CD14-positive monocyte (primary cell): ENCODE results near the gene GSX2. TPM values are rescaled to one million over a fixed set of nuclear protein-coding genes. Genes with fewer than 3 reads are reported as not detected.
"Not testable (repeated sequence)": the region's sequence is repeated elsewhere in the genome, so short reads cannot be mapped to it uniquely, and the experiment has no call there.

Experiments used
- DNase-seq, 3 donors: peaks; one replicate each; pipeline ENCODE4 v3.0.0-alpha.2; 2011 to 2022
- H2AFZ ChIP-seq: 2 replicates; pipeline ENCODE4 v1.6.0; 2012; ENCODE audit warnings: mild to moderate bottlenecking, low read depth, low read length, inconsistent platforms; ENCODE audit not compliant: insufficient read depth, poor library complexity, severe bottlenecking
- H3K27ac ChIP-seq, 2 donors: 1 replicate in 1 of 2; 2 replicates in 1 of 2; pipeline ENCODE4 v1.5.1; 2012 to 2013; ENCODE audit warnings: low read length in 2 of 2, control low read depth in 1 of 2, inconsistent platforms in 1 of 2, low read depth in 1 of 2, mild to moderate bottlenecking in 1 of 2
- H3K27me3 ChIP-seq, 2 donors: one replicate each; pipeline versions ENCODE4 v1.6.0 to v1.6.1; 2011 to 2013; ENCODE audit warnings: low read length in 2 of 2; ENCODE audit not compliant: control insufficient read depth in 2 of 2, insufficient read depth in 2 of 2
- H3K36me3 ChIP-seq, 2 donors: replicated peaks in 1 of 2; 1 replicate in 1 of 2; 2 replicates in 1 of 2; pipeline versions ENCODE4 v1.5.1 to v1.6.1; 2012 to 2013; ENCODE audit warnings: low read length in 2 of 2, control low read depth in 1 of 2, inconsistent platforms in 1 of 2, mild to moderate bottlenecking in 1 of 2; ENCODE audit not compliant: insufficient read depth in 2 of 2, control insufficient read depth in 1 of 2
- H3K4me1 ChIP-seq, 2 donors: 1 replicate in 1 of 2; 2 replicates in 1 of 2; pipeline versions ENCODE4 v1.5.1 to v1.6.1; 2012 to 2013; ENCODE audit warnings: low read length in 2 of 2, control low read depth in 1 of 2, inconsistent platforms in 1 of 2, mild to moderate bottlenecking in 1 of 2, moderate library complexity in 1 of 2; ENCODE audit not compliant: insufficient read depth in 2 of 2, control insufficient read depth in 1 of 2
- H3K4me2 ChIP-seq: replicated peaks from 2 replicates; pipeline ENCODE3; 2012; ENCODE audit warnings: low read length, moderate library complexity, mild to moderate bottlenecking; ENCODE audit not compliant: poor library complexity, severe bottlenecking; ENCODE audit errors: extremely low read depth
- H3K4me3 ChIP-seq, 3 experiments: fragments of 200-600 bp in 1 of 3; sonication (generic) in 1 of 3; replicated peaks in 1 of 3; 1 replicate in 2 of 3; 2 replicates in 1 of 3; pipeline ENCODE4 v1.5.1; 2011 to 2013; ENCODE audit warnings: low read length in 3 of 3, mild to moderate bottlenecking in 3 of 3, control low read depth in 2 of 3, low read depth in 2 of 3, inconsistent platforms in 1 of 3, moderate library complexity in 1 of 3
- H3K79me2 ChIP-seq: 2 replicates; pipeline ENCODE4 v1.6.0; 2012; ENCODE audit warnings: mild to moderate bottlenecking, control low read depth, inconsistent platforms, low read length, moderate library complexity; ENCODE audit not compliant: insufficient read depth
- H3K9ac ChIP-seq: 2 replicates; pipeline ENCODE4 v1.6.0; 2017; ENCODE audit warnings: low read length, mild to moderate bottlenecking; ENCODE audit not compliant: insufficient read depth, poor library complexity, severe bottlenecking
- H3K9me3 ChIP-seq, 2 donors: replicated peaks in 1 of 2; 1 replicate in 1 of 2; 2 replicates in 1 of 2; pipeline versions ENCODE4 v1.5.1 to v1.6.1; 2012 to 2013; ENCODE audit warnings: low read length in 2 of 2, control low read depth in 1 of 2; ENCODE audit not compliant: control insufficient read depth in 1 of 2, insufficient read depth in 1 of 2
- H4K20me1 ChIP-seq: 2 replicates; pipeline ENCODE4 v1.6.0; 2012; ENCODE audit warnings: mild to moderate bottlenecking, low read length, control low read depth, moderate library complexity; ENCODE audit not compliant: insufficient read depth
- H3K27ac Mint-ChIP-seq, 7 donors: one replicate each; pipeline ENCODE4 v1.8.0; 2020; ENCODE audit warnings: mild to moderate bottlenecking in 7 of 7, mixed read lengths in 7 of 7, moderate library complexity in 6 of 7, inconsistent platforms in 2 of 7
- H3K27me3 Mint-ChIP-seq, 3 donors: one replicate each; pipeline ENCODE4 v1.8.0; 2021 to 2022; ENCODE audit warnings: low read depth in 3 of 3, mild to moderate bottlenecking in 3 of 3, mixed read lengths in 3 of 3, moderate library complexity in 3 of 3, inconsistent platforms in 1 of 3
- H3K36me3 Mint-ChIP-seq, 2 donors: one replicate each; pipeline ENCODE4 v1.8.0; 2020; ENCODE audit warnings: mixed read lengths in 2 of 2, inconsistent platforms in 1 of 2, mild to moderate bottlenecking in 1 of 2
- H3K4me1 Mint-ChIP-seq: one replicate; pipeline ENCODE4 v1.8.0; 2020; ENCODE audit warnings: mild to moderate bottlenecking, mixed read lengths
- H3K4me3 Mint-ChIP-seq, 2 donors: one replicate each; pipeline ENCODE4 v1.8.0; 2020; ENCODE audit warnings: mild to moderate bottlenecking in 2 of 2, mixed read lengths in 2 of 2, moderate library complexity in 1 of 2
- H3K9me3 Mint-ChIP-seq, 7 donors: one replicate each; pipeline ENCODE4 v1.8.0; 2020 to 2022; ENCODE audit warnings: mixed read lengths in 7 of 7, mild to moderate bottlenecking in 6 of 7, moderate library complexity in 6 of 7, inconsistent platforms in 2 of 7
- WGBS: methylation state at CpG from one replicate; pipeline ENCODE4 v1.1.5; 2013; ENCODE audit warnings: missing lambda C conversion rate; ENCODE audit not compliant: insufficient coverage; 5-methylcytosine and 5-hydroxymethylcytosine counted together
- intact Hi-C, 2 donors: fragments of 100-400 bp; cut with micrococcal nuclease; formaldehyde crosslinking; loops; one replicate each; pipeline versions ENCODE4 v1.15.0 to v1.15.1; 2023
- polyA plus RNA-seq, 3 donors: library from polyadenylated mRNA; depleted of rRNA in 1 of 3; unstranded in 2 of 3; stranded (reverse) in 1 of 3; fragments of 300-500 nt in 2 of 3; fragments of >200 nt in 1 of 3; fragmentation: Illumina TruSeq in 2 of 3; gene quantifications; 1 replicate in 2 of 3; 2 replicates in 1 of 3; pipeline ENCODE4 v1.2.3, GENCODE V29; 2012 to 2021
- TF ChIP-seq, protein P1 (sequence below): fragments of 200-600 bp; IDR thresholded peaks from one replicate; pipeline ENCODE4 v1.8.0; 2022; ENCODE audit warnings: antibody characterized with exemption, mild to moderate bottlenecking

The GSX2 gene
- polyA plus RNA-seq, 3 donors = not detected

DNA sequence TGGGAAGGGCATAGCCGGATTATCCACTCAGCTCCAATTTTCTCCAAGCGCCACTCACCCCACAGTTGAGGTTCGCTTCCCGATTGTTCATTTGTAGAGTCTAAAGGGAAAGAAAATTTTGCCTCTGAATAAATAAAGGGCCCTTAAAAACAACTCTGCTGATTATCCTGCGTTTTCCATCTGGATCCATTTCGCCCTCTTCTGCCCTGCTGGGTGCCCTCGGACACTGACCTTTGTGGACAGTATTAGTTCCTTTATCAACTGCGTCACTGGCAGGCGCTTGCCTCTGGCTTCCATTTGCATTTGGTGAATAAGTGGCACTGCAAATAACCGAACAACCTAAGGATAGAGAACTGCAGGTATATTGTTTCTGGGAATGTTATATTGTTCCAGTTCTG, 10.1 kb downstream of the GSX2 start:
- no peak overlapping the region for H2AFZ ChIP-seq
- peaks cover 4 to 5% of the 10 kb centered on the region in 2 donors for H3K36me3 Mint-ChIP-seq
- 21% methylated on average over 5 of the region's 10 CpGs for WGBS
- H3K79me2 ChIP-seq = no peaks in the 10 kb centered on the region
- no peaks in the 10 kb centered on the region for H4K20me1 ChIP-seq
- peaks cover 0 to 32% of the 10 kb centered on the region in 2 donors for H3K9me3 ChIP-seq
- intact Hi-C loops = no loop called here
- no peak overlapping the region for H3K27ac ChIP-seq
- peaks cover 0 to 16% (median 9%) of the 10 kb centered on the region in 7 donors for H3K9me3 Mint-ChIP-seq
- TF ChIP-seq, protein P1, sequence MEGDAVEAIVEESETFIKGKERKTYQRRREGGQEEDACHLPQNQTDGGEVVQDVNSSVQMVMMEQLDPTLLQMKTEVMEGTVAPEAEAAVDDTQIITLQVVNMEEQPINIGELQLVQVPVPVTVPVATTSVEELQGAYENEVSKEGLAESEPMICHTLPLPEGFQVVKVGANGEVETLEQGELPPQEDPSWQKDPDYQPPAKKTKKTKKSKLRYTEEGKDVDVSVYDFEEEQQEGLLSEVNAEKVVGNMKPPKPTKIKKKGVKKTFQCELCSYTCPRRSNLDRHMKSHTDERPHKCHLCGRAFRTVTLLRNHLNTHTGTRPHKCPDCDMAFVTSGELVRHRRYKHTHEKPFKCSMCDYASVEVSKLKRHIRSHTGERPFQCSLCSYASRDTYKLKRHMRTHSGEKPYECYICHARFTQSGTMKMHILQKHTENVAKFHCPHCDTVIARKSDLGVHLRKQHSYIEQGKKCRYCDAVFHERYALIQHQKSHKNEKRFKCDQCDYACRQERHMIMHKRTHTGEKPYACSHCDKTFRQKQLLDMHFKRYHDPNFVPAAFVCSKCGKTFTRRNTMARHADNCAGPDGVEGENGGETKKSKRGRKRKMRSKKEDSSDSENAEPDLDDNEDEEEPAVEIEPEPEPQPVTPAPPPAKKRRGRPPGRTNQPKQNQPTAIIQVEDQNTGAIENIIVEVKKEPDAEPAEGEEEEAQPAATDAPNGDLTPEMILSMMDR = no peak
- H3K4me3 Mint-ChIP-seq = peak overlapping the region in 1 of 2 donors; percentile 95
- DNase-seq = no peak
- H3K4me2 ChIP-seq = no peak overlapping the region
- no peaks in the 10 kb centered on the region for H3K36me3 ChIP-seq
- peaks cover 72 to 87% of the 10 kb centered on the region in 2 donors for H3K27me3 ChIP-seq
- no peak overlapping the region for H3K4me3 ChIP-seq
- no peak overlapping the region for H3K9ac ChIP-seq
- no peak overlapping the region for H3K27ac Mint-ChIP-seq
- peaks cover 13 to 19% of the 10 kb centered on the region in 2 donors for H3K4me1 ChIP-seq
- H3K4me1 Mint-ChIP-seq = peaks cover 22% of the 10 kb centered on the region
- peaks cover 74 to 83% (median 80%) of the 10 kb centered on the region in 3 donors for H3K27me3 Mint-ChIP-seq

DNA sequence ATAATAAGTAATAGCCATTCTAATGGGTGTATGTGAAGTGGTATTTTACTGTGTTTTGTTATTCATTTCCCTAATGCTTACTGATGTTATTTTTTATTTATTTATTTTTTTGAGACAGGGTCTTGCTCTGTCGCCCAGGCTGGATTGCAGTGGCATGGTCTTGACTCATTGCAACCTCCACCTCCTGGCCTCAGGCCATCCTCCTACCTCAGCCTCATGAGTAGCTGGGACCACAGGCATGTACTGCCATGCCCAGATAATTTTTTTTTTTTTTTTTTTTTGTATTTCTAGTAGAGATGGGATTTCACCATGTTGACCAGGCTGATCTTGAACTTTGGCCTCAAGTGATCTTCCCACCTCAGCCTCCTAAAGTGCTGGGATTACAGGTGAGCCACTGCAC, 13.2 kb downstream of the GSX2 start:
- H4K20me1 ChIP-seq, H3K79me2 ChIP-seq, H3K27ac Mint-ChIP-seq, H3K9ac ChIP-seq, H2AFZ ChIP-seq, H3K4me3 Mint-ChIP-seq, H3K36me3 Mint-ChIP-seq, H3K36me3 ChIP-seq, H3K4me3 ChIP-seq, H3K27ac ChIP-seq, DNase-seq, intact Hi-C loops, H3K4me2 ChIP-seq: not testable (repeated sequence)
- WGBS = no CpG with 5 or more reads among the region's 1 CpG
- Mint-ChIP-seq H3K4me1 (peaks cover 16% of the 10 kb centered on the region), H3K9me3 (peaks cover 0 to 15% (median 9%) of the 10 kb centered on the region in 7 donors), H3K27me3 (peaks cover 46 to 56% (median 51%) of the 10 kb centered on the region in 3 donors)
- peaks cover 43 to 56% of the 10 kb centered on the region in 2 donors for H3K27me3 ChIP-seq
- peaks cover 13 to 15% of the 10 kb centered on the region in 2 donors for H3K4me1 ChIP-seq
- peaks cover 0 to 23% of the 10 kb centered on the region in 2 donors for H3K9me3 ChIP-seq

DNA sequence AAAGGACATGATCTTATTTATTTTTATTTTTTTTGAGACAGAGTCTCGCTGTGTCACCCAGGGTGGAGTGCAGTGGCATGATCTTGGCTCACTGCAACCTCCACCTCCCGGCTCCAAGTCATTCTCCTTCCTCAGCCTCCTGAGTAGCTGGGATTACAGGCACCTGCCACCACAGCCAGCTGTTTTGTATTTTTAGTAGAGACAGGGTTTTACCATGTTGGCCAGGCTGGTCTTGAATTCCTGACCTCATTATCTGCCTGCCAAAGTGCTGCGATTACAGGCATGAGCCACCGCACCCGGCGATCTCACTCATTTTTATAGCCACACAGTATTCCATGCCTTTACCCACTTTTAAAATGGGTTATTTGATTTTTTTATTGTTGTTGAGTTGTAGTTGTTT, 16.3 kb downstream of the GSX2 start:
- H3K79me2 ChIP-seq, H3K9me3 ChIP-seq, H3K4me1 Mint-ChIP-seq, H3K27ac ChIP-seq, H3K4me3 ChIP-seq, H3K9ac ChIP-seq, H2AFZ ChIP-seq, H3K4me1 ChIP-seq, H4K20me1 ChIP-seq, H3K36me3 Mint-ChIP-seq, DNase-seq, H3K4me2 ChIP-seq, H3K27ac Mint-ChIP-seq, H3K36me3 ChIP-seq, H3K9me3 Mint-ChIP-seq, intact Hi-C loops, H3K4me3 Mint-ChIP-seq: not testable (repeated sequence)
- WGBS = no CpG with 5 or more reads among the region's 6 CpGs
- H3K27me3 Mint-ChIP-seq = peaks cover 18 to 27% (median 23%) of the 10 kb centered on the region in 3 donors
- peaks cover 13 to 25% of the 10 kb centered on the region in 2 donors for H3K27me3 ChIP-seq
